ENCODE data around the gene DPCD. TPM values are rescaled to one million over a fixed set of nuclear protein-coding genes. Genes with fewer than 3 reads are reported as not detected.
"Not testable (repeated sequence)": the region's sequence is repeated elsewhere in the genome, so short reads cannot be mapped to it uniquely, and the experiment has no call there.

DPCD gene
- total RNA-seq, 2 experiments from 2014 or later: 4.1 to 5.2 TPM

GRCh38 chr10:101618871-101619270 lies 30.8 kb downstream of the DPCD start:
- peaks cover 13% of the 10 kb centered on the region for H3K36me3 Mint-ChIP-seq (ENCODE audit: low read depth)
- no peak overlapping the region for H3K27ac Mint-ChIP-seq
- POLR2A ChIA-PET: no interaction called here
- DNase-seq: no peak
- H3K27me3 Mint-ChIP-seq: no peaks in the 10 kb centered on the region
- H3K4me1 Mint-ChIP-seq: no peaks in the 10 kb centered on the region
- no peaks in the 10 kb centered on the region for H3K9me3 Mint-ChIP-seq
- CTCF ChIA-PET: interaction anchor here (2.8 kb wide), 1 partner anchor 17 kb away, joined by 8 read pairs; no protein-coding TSS in a partner anchor
- no peak overlapping the region for H3K4me3 Mint-ChIP-seq

- Mint-ChIP-seq H3K4me3 (no peak overlapping the region), H3K36me3 (ENCODE audit: low read depth) (peaks cover 13% of the 10 kb centered on the region)
- CTCF ChIA-PET: no interaction called here
These were observed 31.9 kb downstream of the DPCD start for GRCh38 chr10:101619983-101620382.

GRCh38 chr10:101623528-101623927 lies 35.4 kb downstream of the DPCD start:
- Mint-ChIP-seq H3K27ac (no peak overlapping the region), H3K36me3 (ENCODE audit: low read depth) (peaks cover 11% of the 10 kb centered on the region), H3K4me1 (no peaks in the 10 kb centered on the region), H3K27me3 (no peaks in the 10 kb centered on the region), H3K4me3 (no peak overlapping the region), H3K9me3 (no peaks in the 10 kb centered on the region)
- DNase-seq: no peak
- CTCF ChIA-PET: interaction anchor here (1.2 kb wide), 1 partner anchor 21 kb away, joined by 3 read pairs; no protein-coding TSS in a partner anchor
- POLR2A ChIA-PET: no interaction called here

More at GRCh38 chr10:101619983-101620382, 31.9 kb downstream of the DPCD start:
- POLR2A ChIA-PET: no interaction called here
- Mint-ChIP-seq H3K27ac (no peak overlapping the region), H3K9me3 (no peaks in the 10 kb centered on the region), H3K27me3 (no peaks in the 10 kb centered on the region), H3K4me1 (no peaks in the 10 kb centered on the region)
- no peak for DNase-seq

- CTCF ChIA-PET: interaction anchor here (1.5 kb wide), 1 partner anchor 22 kb away, joined by 5 read pairs; no protein-coding TSS in a partner anchor
- POLR2A ChIA-PET: no interaction called here
- H3K36me3 Mint-ChIP-seq (ENCODE audit: low read depth): peaks cover 11% of the 10 kb centered on the region
- no peak overlapping the region for H3K27ac Mint-ChIP-seq
- no peaks in the 10 kb centered on the region for H3K4me1 Mint-ChIP-seq
- no peak for DNase-seq
- no peaks in the 10 kb centered on the region for H3K9me3 Mint-ChIP-seq
- H3K4me3 Mint-ChIP-seq: no peak overlapping the region
- no peaks in the 10 kb centered on the region for H3K27me3 Mint-ChIP-seq
These were observed 36.5 kb downstream of the DPCD start for GRCh38 chr10:101624526-101625102.

GRCh38 chr10:101625821-101626412 lies 37.8 kb downstream of the DPCD start:
- no peak for DNase-seq
- Mint-ChIP-seq H3K9me3 (no peaks in the 10 kb centered on the region), H3K27ac (no peak overlapping the region), H3K4me1 (no peaks in the 10 kb centered on the region), H3K27me3 (no peaks in the 10 kb centered on the region), H3K36me3 (ENCODE audit: low read depth) (peaks cover 11% of the 10 kb centered on the region), H3K4me3 (no peak overlapping the region)
- ChIA-PET CTCF (no interaction called here), POLR2A (no interaction called here)

GRCh38 chr10:101629837-101630632 lies 41.9 kb downstream of the DPCD start:
- no peak overlapping the region for H3K27ac Mint-ChIP-seq
- H3K4me3 Mint-ChIP-seq: no peak overlapping the region
- CTCF ChIA-PET: no interaction called here
- no peaks in the 10 kb centered on the region for H3K27me3 Mint-ChIP-seq
- H3K9me3 Mint-ChIP-seq: no peaks in the 10 kb centered on the region
- POLR2A ChIA-PET: no interaction called here
- no peak for DNase-seq
- H3K4me1 Mint-ChIP-seq: no peaks in the 10 kb centered on the region
- H3K36me3 Mint-ChIP-seq (ENCODE audit: low read depth): peaks cover 8% of the 10 kb centered on the region

- H3K4me3 Mint-ChIP-seq: no peak overlapping the region
These were observed 42.5 kb downstream of the DPCD start for GRCh38 chr10:101630633-101630920.

GRCh38 chr10:101631821-101632475 lies 43.8 kb downstream of the DPCD start:
- H3K36me3 Mint-ChIP-seq (ENCODE audit: low read depth): peaks cover 12% of the 10 kb centered on the region
- H3K27me3 Mint-ChIP-seq: no peaks in the 10 kb centered on the region
- H3K4me1 Mint-ChIP-seq: no peaks in the 10 kb centered on the region
- H3K9me3 Mint-ChIP-seq: no peaks in the 10 kb centered on the region
- H3K27ac Mint-ChIP-seq: no peak overlapping the region
- ChIA-PET CTCF (no interaction called here), POLR2A (no interaction called here)
- no peak for DNase-seq
- no peak overlapping the region for H3K4me3 Mint-ChIP-seq

More at GRCh38 chr10:101630633-101630920, 42.5 kb downstream of the DPCD start:
- no peaks in the 10 kb centered on the region for H3K4me1 Mint-ChIP-seq
- DNase-seq: no peak
- ChIA-PET CTCF (interaction anchor here (1.0 kb wide), 1 partner anchor 14 kb away, joined by 3 read pairs; no protein-coding TSS in a partner anchor), POLR2A (no interaction called here)
- H3K36me3 Mint-ChIP-seq (ENCODE audit: low read depth): peaks cover 8% of the 10 kb centered on the region
- H3K27me3 Mint-ChIP-seq: no peaks in the 10 kb centered on the region
- no peaks in the 10 kb centered on the region for H3K9me3 Mint-ChIP-seq
- no peak overlapping the region for H3K27ac Mint-ChIP-seq

GRCh38 chr10:101633510-101633909 lies 45.4 kb downstream of the DPCD start:
- H3K27me3 Mint-ChIP-seq, CTCF ChIA-PET, H3K4me3 Mint-ChIP-seq, H3K4me1 Mint-ChIP-seq, H3K27ac Mint-ChIP-seq, DNase-seq, H3K9me3 Mint-ChIP-seq: not testable (repeated sequence)
- peaks cover 19% of the 10 kb centered on the region for H3K36me3 Mint-ChIP-seq (ENCODE audit: low read depth)
- POLR2A ChIA-PET: interaction anchor here (0.6 kb wide), 1 partner anchor 490 kb away, joined by 3 read pairs; no protein-coding TSS in a partner anchor

GRCh38 chr10:101639141-101639900 lies 51.2 kb downstream of the DPCD start:
- DNase-seq: no peak
- no peaks in the 10 kb centered on the region for H3K9me3 Mint-ChIP-seq
- H3K27ac Mint-ChIP-seq: no peak overlapping the region
- H3K4me3 Mint-ChIP-seq: no peak overlapping the region
- ChIA-PET POLR2A (no interaction called here), CTCF (no interaction called here)
- H3K27me3 Mint-ChIP-seq: no peaks in the 10 kb centered on the region
- peaks cover 33% of the 10 kb centered on the region for H3K36me3 Mint-ChIP-seq (ENCODE audit: low read depth)
- H3K4me1 Mint-ChIP-seq: no peaks in the 10 kb centered on the region

- no peak overlapping the region for H3K27ac Mint-ChIP-seq
- H3K4me1 Mint-ChIP-seq: no peaks in the 10 kb centered on the region
- H3K4me3 Mint-ChIP-seq: no peak overlapping the region
- peaks cover 22% of the 10 kb centered on the region for H3K36me3 Mint-ChIP-seq (ENCODE audit: low read depth)
- POLR2A ChIA-PET: interaction anchor here (1.1 kb wide), 1 partner anchor 28 kb away, joined by 3 read pairs; no protein-coding TSS in a partner anchor
- H3K27me3 Mint-ChIP-seq: no peaks in the 10 kb centered on the region
- H3K9me3 Mint-ChIP-seq: no peaks in the 10 kb centered on the region
- CTCF ChIA-PET: interaction anchor here (1.3 kb wide), 1 partner anchor 13 kb away, joined by 3 read pairs; no protein-coding TSS in a partner anchor
- no peak for DNase-seq
These were observed 55.4 kb downstream of the DPCD start for GRCh38 chr10:101643546-101643945.

- POLR2A ChIA-PET: interaction anchor here (1.1 kb wide), 1 partner anchor 27 kb away, joined by 3 read pairs; no protein-coding TSS in a partner anchor
These were observed 55.9 kb downstream of the DPCD start for GRCh38 chr10:101644002-101644401.

More at GRCh38 chr10:101644002-101644401, 55.9 kb downstream of the DPCD start:
- no peak overlapping the region for H3K27ac Mint-ChIP-seq
- no peak for DNase-seq
- H3K4me1 Mint-ChIP-seq: no peaks in the 10 kb centered on the region
- no peak overlapping the region for H3K4me3 Mint-ChIP-seq
- no peaks in the 10 kb centered on the region for H3K27me3 Mint-ChIP-seq
- H3K36me3 Mint-ChIP-seq (ENCODE audit: low read depth): peaks cover 20% of the 10 kb centered on the region
- H3K9me3 Mint-ChIP-seq: no peaks in the 10 kb centered on the region
- CTCF ChIA-PET: interaction anchor here (1.3 kb wide), 1 partner anchor 13 kb away, joined by 3 read pairs; no protein-coding TSS in a partner anchor
